GM12801 (cell line): ENCODE measurements around the gene PCDH9.

ENCODE experiments used
- CTCF ChIP-seq: IDR thresholded peaks from one replicate; pipeline ENCODE4 v1.5.1; 2011; ENCODE audit warnings: control low read depth; ENCODE audit not compliant: insufficient read length; ENCODE audit errors: extremely low read depth

PCDH9 gene

GRCh38 chr13:66506051-66506777 is 723.9 kb downstream of the PCDH9 start:
- no peak for TF ChIP-seq CTCF

GRCh38 chr13:66503890-66504289 is 726.2 kb downstream of the PCDH9 start:
- no peak for TF ChIP-seq CTCF

- no peak for TF ChIP-seq CTCF
These were observed 729.0 kb downstream of the PCDH9 start for GRCh38 chr13:66501181-66501580.

GRCh38 chr13:66492479-66492878 is 737.7 kb downstream of the PCDH9 start:
- TF ChIP-seq CTCF: no peak

DNA sequence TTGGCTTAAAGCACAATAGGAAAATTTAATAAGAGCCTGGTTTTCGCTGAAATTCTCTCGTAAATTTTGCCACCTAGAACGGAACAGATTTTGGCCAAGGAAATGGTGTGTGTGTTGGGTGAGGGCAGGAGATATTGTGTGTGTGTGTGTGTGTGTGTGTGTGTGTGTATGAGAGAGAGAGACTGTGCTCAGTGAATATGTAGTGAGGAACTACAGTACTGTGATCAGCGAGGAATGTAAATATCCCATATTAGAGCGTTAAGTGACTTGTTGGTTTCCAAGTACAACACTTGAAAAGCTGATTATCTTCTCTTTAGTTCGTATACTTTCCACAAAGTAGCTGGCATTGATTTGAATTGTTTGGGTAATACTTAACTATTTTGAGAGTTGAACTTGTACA is 738.9 kb downstream of the PCDH9 start:
- no peak for TF ChIP-seq CTCF

DNA sequence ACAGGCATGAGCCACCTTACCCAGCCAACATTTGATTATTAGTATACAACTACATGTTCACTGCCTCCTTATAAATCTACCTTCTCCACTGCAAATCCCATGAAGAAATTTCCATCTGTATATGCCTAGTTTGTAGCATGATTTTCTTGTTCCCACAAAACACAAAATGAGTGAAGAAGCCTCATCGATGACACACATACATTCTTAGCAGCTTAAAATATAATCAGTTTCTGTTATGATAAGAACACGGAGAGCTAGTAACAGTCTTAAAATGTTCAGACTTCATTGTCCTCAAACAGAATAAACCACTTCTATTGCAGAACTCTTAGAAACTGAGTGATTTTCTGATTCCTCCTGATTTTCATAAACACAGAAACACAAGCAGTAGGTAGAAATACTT is 740.5 kb downstream of the PCDH9 start:
- no peak for TF ChIP-seq CTCF

DNA sequence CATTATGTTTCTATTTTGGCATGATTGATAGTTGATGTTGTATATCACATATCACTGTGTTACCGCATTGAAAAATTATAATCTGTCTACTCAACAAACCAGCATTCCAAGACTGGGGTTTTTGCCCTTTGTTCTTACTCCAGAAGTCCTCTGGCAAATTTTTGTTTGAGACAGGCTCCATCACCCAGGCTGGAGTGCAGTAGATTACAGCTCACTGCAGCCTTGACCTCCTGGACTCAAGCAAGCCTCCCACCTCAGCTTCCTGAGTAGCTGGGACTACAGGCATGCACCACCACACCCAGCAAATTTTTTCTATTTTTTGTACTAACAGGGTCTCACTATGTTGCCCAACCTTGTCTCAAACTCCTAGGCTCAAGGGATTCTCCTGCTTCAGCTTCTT is 741.0 kb downstream of the PCDH9 start:
- no peak for TF ChIP-seq CTCF

GRCh38 chr13:66483712-66484111 is 746.4 kb downstream of the PCDH9 start:
- no peak for TF ChIP-seq CTCF
